SK-N-SH (cell line): ENCODE measurements around the gene B2M. TPM values are rescaled to one million over a fixed set of nuclear protein-coding genes. Genes with fewer than 3 reads are reported as not detected.

Source experiments
- CTCF ChIA-PET: fragments of 300-600, 350-600 bp; formaldehyde crosslinking; extraction: SDS; loops from one replicate; lab custom pipeline; 2021; lab: Yijun Ruan, JAX
- POLR2A ChIA-PET: fragments of 350-600 bp; sonication (Branson Sonifier 250); formaldehyde crosslinking; extraction: SDS; loops from one replicate; lab custom pipeline; 2020; ENCODE audit warnings: antibody characterized with exemption, inconsistent platforms; lab: Yijun Ruan, JAX
- DNase-seq: peaks from one replicate; pipeline ENCODE4 v3.0.0; 2012
- H2AFZ ChIP-seq: fragments of 200-600 bp; sonication (generic); 2 replicates; pipeline ENCODE4 v1.8.1; 2016; ENCODE audit warnings: antibody characterized with exemption, mild to moderate bottlenecking, low read depth
- H3F3A ChIP-seq: fragments of 200-600 bp; sonication (generic); replicated peaks from 2 replicates; pipeline ENCODE3; 2016; ENCODE audit warnings: antibody characterized with exemption, mild to moderate bottlenecking; ENCODE audit not compliant: insufficient read depth
- H3K27ac ChIP-seq, 2 experiments: fragments of 200-500 bp in 1 of 2; fragments of 200-600 bp in 1 of 2; sonication (Bioruptor generic) in 1 of 2; sonication (generic), shearing (Covaris generic) in 1 of 2; 2 replicates each; pipeline versions ENCODE4 v1.5.1 to v1.6.1; 2014 to 2016; ENCODE audit warnings: low read depth in 2 of 2, inconsistent platforms in 1 of 2, low read length in 1 of 2, mild to moderate bottlenecking in 1 of 2, mixed read lengths in 1 of 2
- H3K27me3 ChIP-seq: fragments of 200-600 bp; sonication (generic), shearing (Covaris generic); 2 replicates; pipeline ENCODE4 v1.6.1; 2016; ENCODE audit warnings: mixed run types; ENCODE audit not compliant: insufficient read depth
- H3K36me3 ChIP-seq, 2 experiments: fragments of 200-500 bp in 1 of 2; fragments of 200-600 bp in 1 of 2; sonication (Bioruptor generic) in 1 of 2; sonication (generic) in 1 of 2; replicated peaks in 1 of 2; 2 replicates each; pipeline versions ENCODE3 to v1.5.1; 2014 to 2016; ENCODE audit warnings: low read length in 1 of 2, mild to moderate bottlenecking in 1 of 2; ENCODE audit not compliant: insufficient read depth in 2 of 2, control insufficient read depth in 1 of 2
- H3K4me1 ChIP-seq, 2 experiments: fragments of 200-500 bp in 1 of 2; fragments of 200-600 bp in 1 of 2; sonication (Bioruptor generic) in 1 of 2; sonication (generic), shearing (Covaris generic) in 1 of 2; 2 replicates each; pipeline versions ENCODE4 v1.5.1 to v1.6.1; 2014 to 2016; ENCODE audit warnings: low read depth in 1 of 2, low read length in 1 of 2, mixed run types in 1 of 2; ENCODE audit not compliant: insufficient read depth in 2 of 2, control insufficient read depth in 1 of 2
- H3K4me2 ChIP-seq: fragments of 200-600 bp; sonication (generic), shearing (Covaris generic); 2 replicates; pipeline ENCODE4 v1.6.1; 2017; ENCODE audit warnings: mixed run types
- H3K4me3 ChIP-seq, 2 experiments: fragments of 200-500 bp in 1 of 2; fragments of 200-600 bp in 1 of 2; sonication (Bioruptor generic) in 1 of 2; sonication (generic), shearing (Covaris generic) in 1 of 2; 2 replicates each; pipeline versions ENCODE4 v1.5.1 to v1.8.1; 2014 to 2016; ENCODE audit warnings: low read depth in 2 of 2, inconsistent platforms in 1 of 2, low read length in 1 of 2, mild to moderate bottlenecking in 1 of 2, mixed read lengths in 1 of 2, moderate library complexity in 1 of 2
- H3K79me2 ChIP-seq: fragments of 200-600 bp; sonication (generic); 2 replicates; pipeline ENCODE4 v1.8.1; 2017; ENCODE audit warnings: mild to moderate bottlenecking; ENCODE audit not compliant: insufficient read depth
- H3K9ac ChIP-seq: fragments of 200-600 bp; sonication (generic); 2 replicates; pipeline ENCODE4 v1.6.1; 2017; ENCODE audit warnings: mixed run types
- H3K9me2 ChIP-seq: fragments of 200-600 bp; sonication (generic); 2 replicates; pipeline ENCODE4 v1.6.1; 2017; ENCODE audit warnings: mixed run types
- H3K9me3 ChIP-seq: fragments of 200-600 bp; sonication (generic); 2 replicates; pipeline ENCODE4 v1.6.1; 2017; ENCODE audit warnings: mixed run types, mild to moderate bottlenecking, moderate library complexity
- H4K20me1 ChIP-seq: fragments of 200-600 bp; sonication (generic); 2 replicates; pipeline ENCODE4 v1.6.1; 2017; ENCODE audit warnings: mild to moderate bottlenecking, mixed run types; ENCODE audit not compliant: insufficient read depth
- EP300 ChIP-seq, 2 experiments: IDR thresholded peaks; 2 replicates each; pipeline versions ENCODE4 v1.4.0 to v1.6.1; 2012; ENCODE audit warnings: borderline replicate concordance in 1 of 2, low read depth in 1 of 2, low read length in 1 of 2
- FOSL2 ChIP-seq: IDR thresholded peaks from 2 replicates; pipeline ENCODE4 v1.4.0; 2012; ENCODE audit warnings: low read depth, mild to moderate bottlenecking, moderate library complexity, borderline replicate concordance
- FOXJ3 ChIP-seq: sonication (generic); formaldehyde crosslinking; IDR thresholded peaks from 2 replicates; pipeline ENCODE4 v1.5.1; 2020; ENCODE audit warnings: mild to moderate bottlenecking, missing genetic modification reagents
- FOXM1 ChIP-seq: IDR thresholded peaks from 2 replicates; pipeline ENCODE4 v1.4.0; 2012; ENCODE audit warnings: low read depth, mild to moderate bottlenecking
- POLR2AphosphoS5 ChIP-seq: IDR thresholded peaks from 2 replicates; pipeline ENCODE4 v1.6.1; 2012; ENCODE audit warnings: low read depth, low read length
- RFX5 ChIP-seq: IDR thresholded peaks from 2 replicates; pipeline ENCODE4 v1.6.1; 2012; ENCODE audit warnings: mild to moderate bottlenecking, improper control_type of control experiment, low read length
- SIN3A ChIP-seq: IDR thresholded peaks from 2 replicates; pipeline ENCODE4 v1.6.1; 2012; ENCODE audit warnings: low read depth, mild to moderate bottlenecking, low read length, moderate library complexity, borderline replicate concordance
- SMC3 ChIP-seq: IDR thresholded peaks from 2 replicates; pipeline ENCODE4 v1.6.1; 2012; ENCODE audit warnings: low read depth, low read length, improper control_type of control experiment
- TAF1 ChIP-seq: IDR thresholded peaks from 2 replicates; pipeline ENCODE4 v1.6.1; 2012; ENCODE audit warnings: low read depth, mild to moderate bottlenecking, low read length, moderate library complexity, borderline replicate concordance
- WGBS: methylation state at CpG from one replicate; pipeline ENCODE4 v1.1.6; 2017; ENCODE audit warnings: low lambda C conversion rate; 5-methylcytosine and 5-hydroxymethylcytosine counted together
- polyA plus RNA-seq, 3 experiments: library from polyadenylated mRNA; depleted of rRNA; stranded (reverse); fragments of >200 nt; gene quantifications; 2 replicates each; pipeline ENCODE4 v1.2.3, GENCODE V29; 2012
- TF ChIP-seq, protein P1 (sequence below): fragments of 150-350 bp; IDR thresholded peaks from 2 replicates; pipeline ENCODE4 v1.6.1; 2017; ENCODE audit warnings: antibody characterized with exemption, low read length, low read depth, borderline replicate concordance

The B2M gene
- polyA plus RNA-seq, 1 of the 3 experiments (the other 2 are of a cell fraction): 1,193 TPM

DNA sequence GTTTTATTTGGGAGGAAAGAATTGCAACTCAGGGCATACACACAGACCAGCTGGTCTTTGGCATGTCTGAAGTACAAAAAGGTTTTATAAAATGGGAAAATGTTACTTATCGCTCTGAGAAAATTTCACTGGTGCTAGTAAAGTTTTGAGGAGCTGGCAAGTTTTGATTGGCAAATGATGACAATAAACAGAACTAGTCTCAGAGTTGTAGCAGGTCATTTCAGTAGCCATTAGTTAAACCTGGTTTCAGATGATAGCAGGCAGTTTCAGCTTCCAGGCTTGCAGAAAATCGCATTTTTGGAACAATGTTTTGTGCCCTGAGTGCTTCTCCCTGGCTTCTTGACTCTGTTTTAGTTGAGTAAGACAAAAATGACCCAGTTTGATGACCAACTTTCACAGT is 10.7 kb downstream of the B2M start:
- peaks cover 0 to 11% of the 10 kb centered on the region in 2 experiments; a peak in 2 of 4 replicates for H3K4me1 ChIP-seq
- CTCF ChIA-PET: interaction anchor here (1.0 to 1.4 kb wide), 4 partner anchors 9 to 143 kb away, joined by 3 to 10 read pairs (median 4); no protein-coding TSS in a partner anchor
- H3K4me3 ChIP-seq: no peak overlapping the region
- H3K27ac ChIP-seq: no peak overlapping the region
- H2AFZ ChIP-seq: no peak overlapping the region
- H3K36me3 ChIP-seq: peaks cover 18 to 20% of the 10 kb centered on the region in 2 experiments
- DNase-seq: no peak
- POLR2A ChIA-PET: interaction anchor here (0.8 kb wide), 1 partner anchor 58 kb away, joined by 3 read pairs; no protein-coding TSS in a partner anchor
- H3K9me3 ChIP-seq: no peaks in the 10 kb centered on the region
- no peaks in the 10 kb centered on the region for H3K9me2 ChIP-seq
- H3K79me2 ChIP-seq: no peaks in the 10 kb centered on the region
- H3K27me3 ChIP-seq: no peaks in the 10 kb centered on the region
- 86% methylated on average over 2 of the region's 2 CpGs for WGBS
- no peak overlapping the region for H3K9ac ChIP-seq
- peaks cover 9% of the 10 kb centered on the region for H3F3A ChIP-seq
- TF ChIP-seq FOSL2 (no peak), RFX5 (no peak), SMC3 (no peak), FOXJ3 (CRISPR knock-in tag) (no peak), FOXM1 (no peak), EP300 (IDR thresholded peaks at IDR 0.05; ENCODE audit: borderline replicate concordance in 1 of 2, low read depth in 1 of 2, low read length in 1 of 2) (no peak), POLR2AphosphoS5 (no peak)
- TF ChIP-seq, all 33 proteins: peak for 0
- Histone ChIP-seq H4K20me1 (no peaks in the 10 kb centered on the region), H3K4me2 (no peak overlapping the region)

GRCh38 chr15:44726136-44726535 is 14.8 kb downstream of the B2M start:
- Histone ChIP-seq H3K79me2 (peaks cover 14% of the 10 kb centered on the region; the same call in 1 of the 2 replicates), H3K4me1 (peaks cover 6 to 17% of the 10 kb centered on the region in 2 experiments; a peak in 3 of 4 replicates), H3K9me3 (no peaks in the 10 kb centered on the region), H3K9ac (no peak overlapping the region; the same call in 1 of the 2 replicates), H3K4me2 (peak overlapping the region; percentile 34; the same call in 1 of the 2 replicates), H3K4me3 (no peak overlapping the region), H3K9me2 (no peaks in the 10 kb centered on the region), H3K27ac (peak overlapping the region; percentile 96 to 97), H4K20me1 (no peaks in the 10 kb centered on the region)
- no peak for DNase-seq
- POLR2A ChIA-PET: interaction anchor here (0.6 kb wide), 1 partner anchor 868 kb away, joined by 3 read pairs; no protein-coding TSS in a partner anchor
- TF ChIP-seq FOXJ3 (CRISPR knock-in tag): no peak
- TF ChIP-seq SIN3A: no peak
- no peak for TF ChIP-seq TAF1
- no peak for TF ChIP-seq RFX5
- TF ChIP-seq EP300 (IDR thresholded peaks at IDR 0.05; ENCODE audit: borderline replicate concordance in 1 of 2, low read depth in 1 of 2, low read length in 1 of 2): no peak
- TF ChIP-seq, protein P1, sequence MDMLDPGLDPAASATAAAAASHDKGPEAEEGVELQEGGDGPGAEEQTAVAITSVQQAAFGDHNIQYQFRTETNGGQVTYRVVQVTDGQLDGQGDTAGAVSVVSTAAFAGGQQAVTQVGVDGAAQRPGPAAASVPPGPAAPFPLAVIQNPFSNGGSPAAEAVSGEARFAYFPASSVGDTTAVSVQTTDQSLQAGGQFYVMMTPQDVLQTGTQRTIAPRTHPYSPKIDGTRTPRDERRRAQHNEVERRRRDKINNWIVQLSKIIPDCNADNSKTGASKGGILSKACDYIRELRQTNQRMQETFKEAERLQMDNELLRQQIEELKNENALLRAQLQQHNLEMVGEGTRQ: no peak
- TF ChIP-seq, all 33 proteins: peak for 0
- Histone ChIP-seq H2AFZ (peak overlapping the region; percentile 65), H3F3A (peaks cover 19% of the 10 kb centered on the region), H3K36me3 (no peaks in the 10 kb centered on the region), H3K27me3 (no peaks in the 10 kb centered on the region)
- CTCF ChIA-PET: interaction anchor here (0.7 to 1.1 kb wide), 2 partner anchors 13 to 15 kb away, joined by 3 to 5 read pairs; partner anchors contain the start of genes B2M and PATL2
- 98% methylated on average over 7 of the region's 7 CpGs for WGBS
